Measurements from ENCODE around the gene NR3C2.

- no peak for TF ChIP-seq CTCF (IDR thresholded peaks at IDR 0.05 in 2 of 3, conservative IDR thresholded peaks at IDR 0.05 in 1 of 3; ENCODE audit: control insufficient read depth in 2 of 3, extremely low read depth in 1 of 3, insufficient read depth in 1 of 3, low read depth in 3 of 3, low read length in 3 of 3)
- no peak for TF ChIP-seq TCF3 (IDR thresholded peaks at IDR 0.05; ENCODE audit: borderline replicate concordance, insufficient read depth, low read depth, low read length)
Observed at GRCh38 chr4:148359769-148360168, 82.4 kb downstream of the NR3C2 start.
